HCT116 (cell line): Measurements from ENCODE around the gene TTC6. TPM values are rescaled to one million over a fixed set of nuclear protein-coding genes. Genes with fewer than 3 reads are reported as not detected.
A peak's percentile ranks its signal among the peaks of the same experiment; 100 is the strongest.

Experiments used
- ATAC-seq: fragments of 200-7000 bp; cut with Tn5 transposase; 2 replicates; pipeline ENCODE4 v1.9.1; 2020; ENCODE audit warnings: mild to moderate bottlenecking, moderate library complexity
- BruUV-seq: library from RNA; stranded (reverse); fragments of 400-500 nt; replicated peaks from 2 replicates; lab custom pipeline; 2021; lab: Mats Ljungman, UMichigan
- CTCF ChIA-PET: fragments of 300-600 bp; sonication (Branson Sonifier 250); formaldehyde crosslinking; loops from one replicate; lab custom pipeline; 2021; ENCODE audit warnings: antibody characterized with exemption; lab: Charles Lee
- POLR2A ChIA-PET: fragments of 300-600, 350-600 bp; sonication (Branson Sonifier 250); formaldehyde crosslinking; loops from one replicate; lab custom pipeline; 2021; ENCODE audit warnings: antibody characterized with exemption; lab: Charles Lee
- RAD21 ChIA-PET, 2 experiments: fragments of 300-600 bp; sonication (Branson Sonifier 250); formaldehyde crosslinking; loops; one replicate each; lab custom pipeline; 2023; ENCODE audit warnings: low total read pairs in 2 of 2; ENCODE audit not compliant: uncharacterized antibody in 2 of 2, unreplicated experiment in 2 of 2, low non-redundant PET in 1 of 2; lab: Charles Lee
- DNase-seq: peaks from one replicate; pipeline ENCODE4 v3.0.0-alpha.2; 2010; ENCODE audit warnings: low read depth, low spot score
- H2AFZ ChIP-seq: fragments of 200-600 bp; shearing (Covaris generic), sonication (generic); 2 replicates; pipeline ENCODE4 v1.6.1; 2017; ENCODE audit warnings: low read depth, mixed run types, mixed read lengths, antibody characterized with exemption, low read length; ENCODE audit not compliant: poor library complexity, severe bottlenecking
- H3K27ac ChIP-seq: 2 replicates; pipeline ENCODE4 v1.5.1; 2012; ENCODE audit warnings: low read depth, low read length
- H3K27me3 ChIP-seq: fragments of 200-600 bp; sonication (generic); 2 replicates; pipeline ENCODE4 v1.6.1; 2016; ENCODE audit warnings: mixed run types, low read length, mixed read lengths; ENCODE audit not compliant: insufficient read depth
- H3K36me3 ChIP-seq, 2 experiments: fragments of 200-500 bp in 1 of 2; fragments of 200-600 bp in 1 of 2; sonication (Bioruptor generic) in 1 of 2; sonication (generic) in 1 of 2; 2 replicates each; pipeline versions ENCODE4 v1.5.1 to v1.6.1; 2014 to 2016; ENCODE audit warnings: low read length in 2 of 2, inconsistent platforms in 1 of 2, mixed read lengths in 1 of 2, mixed run types in 1 of 2; ENCODE audit not compliant: insufficient read depth in 2 of 2, control insufficient read depth in 1 of 2
- H3K4me1 ChIP-seq, 2 experiments: fragments of 200-600 bp in 1 of 2; sonication (generic) in 1 of 2; 2 replicates each; pipeline versions ENCODE4 v1.5.1 to v1.6.1; 2012 to 2017; ENCODE audit warnings: low read length in 2 of 2, inconsistent platforms in 1 of 2, mild to moderate bottlenecking in 1 of 2, mixed read lengths in 1 of 2, mixed run types in 1 of 2, moderate library complexity in 1 of 2; ENCODE audit not compliant: insufficient read depth in 2 of 2, control insufficient read depth in 1 of 2
- H3K4me2 ChIP-seq: fragments of 200-600 bp; sonication (generic); 2 replicates; pipeline ENCODE4 v1.6.1; 2017; ENCODE audit warnings: mixed run types, low read length, mixed read lengths
- H3K4me3 ChIP-seq, 2 experiments: fragments of 200-600 bp in 1 of 2; sonication (generic) in 1 of 2; replicated peaks in 1 of 2; 2 replicates each; pipeline ENCODE4 v1.5.1; 2011 to 2016; ENCODE audit warnings: low read length in 2 of 2, control low read depth in 1 of 2, low read depth in 1 of 2, mild to moderate bottlenecking in 1 of 2, mixed read lengths in 1 of 2, mixed run types in 1 of 2
- H3K79me2 ChIP-seq: fragments of 200-600 bp; sonication (generic); 2 replicates; pipeline ENCODE4 v1.6.1; 2017; ENCODE audit warnings: mild to moderate bottlenecking, mixed run types, low read length, moderate library complexity, mixed read lengths; ENCODE audit not compliant: insufficient read depth
- H3K9ac ChIP-seq: fragments of 200-600 bp; sonication (generic); 2 replicates; pipeline ENCODE4 v1.6.1; 2016; ENCODE audit warnings: low read length, mixed read lengths
- H3K9me2 ChIP-seq: fragments of 200-600 bp; sonication (generic), shearing (Covaris generic); 2 replicates; pipeline ENCODE4 v1.6.1; 2017; ENCODE audit warnings: mixed run types, mild to moderate bottlenecking, moderate library complexity; ENCODE audit not compliant: insufficient read depth
- H3K9me3 ChIP-seq, 2 experiments: fragments of 200-500 bp in 1 of 2; fragments of 200-600 bp in 1 of 2; sonication (Bioruptor generic) in 1 of 2; sonication (generic) in 1 of 2; 2 replicates each; pipeline ENCODE4 v1.6.1; 2014 to 2017; ENCODE audit warnings: low read length in 2 of 2, mixed read lengths in 2 of 2, inconsistent platforms in 1 of 2, low read depth in 1 of 2, mild to moderate bottlenecking in 1 of 2, mixed run types in 1 of 2, moderate library complexity in 1 of 2; ENCODE audit not compliant: control insufficient read depth in 1 of 2, insufficient read depth in 1 of 2
- H4K20me1 ChIP-seq: fragments of 200-600 bp; sonication (generic), shearing (Covaris generic); 2 replicates; pipeline ENCODE4 v1.6.1; 2017; ENCODE audit warnings: mixed run types, mild to moderate bottlenecking, moderate library complexity; ENCODE audit not compliant: insufficient read depth
- intact Hi-C: fragments of 100-400 bp; cut with micrococcal nuclease; formaldehyde crosslinking; loops from 2 replicates; pipeline ENCODE4 v1.10.0; 2022
- total RNA-seq: library from RNA; stranded (reverse); gene quantifications from one replicate; pipeline ENCODE4 v1.2.1, GENCODE V29; 2021; ENCODE audit not compliant: unreplicated experiment
- TF ChIP-seq, protein P1 (sequence below), 3 experiments: fragments of 200-600 bp in 1 of 3; sonication (generic) in 1 of 3; IDR thresholded peaks in 2 of 3; conservative IDR thresholded peaks in 1 of 3; 2 replicates each; pipeline ENCODE4 v1.5.1; 2012 to 2017; ENCODE audit warnings: low read depth in 2 of 3, low read length in 2 of 3, antibody characterized with exemption in 1 of 3, borderline replicate concordance in 1 of 3, control low read depth in 1 of 3, mild to moderate bottlenecking in 1 of 3, mixed read lengths in 1 of 3, mixed run types in 1 of 3, moderate library complexity in 1 of 3; ENCODE audit not compliant: insufficient read depth in 1 of 3
- TF ChIP-seq, protein P2 (sequence below): IDR thresholded peaks from 2 replicates; pipeline ENCODE4 v1.6.1; 2011; ENCODE audit warnings: mild to moderate bottlenecking, low read length, moderate library complexity; ENCODE audit not compliant: insufficient replicate concordance; ENCODE audit errors: extremely low read depth

TTC6 gene
- total RNA-seq, 1 experiment from 2014 or later: 0.10 TPM

DNA sequence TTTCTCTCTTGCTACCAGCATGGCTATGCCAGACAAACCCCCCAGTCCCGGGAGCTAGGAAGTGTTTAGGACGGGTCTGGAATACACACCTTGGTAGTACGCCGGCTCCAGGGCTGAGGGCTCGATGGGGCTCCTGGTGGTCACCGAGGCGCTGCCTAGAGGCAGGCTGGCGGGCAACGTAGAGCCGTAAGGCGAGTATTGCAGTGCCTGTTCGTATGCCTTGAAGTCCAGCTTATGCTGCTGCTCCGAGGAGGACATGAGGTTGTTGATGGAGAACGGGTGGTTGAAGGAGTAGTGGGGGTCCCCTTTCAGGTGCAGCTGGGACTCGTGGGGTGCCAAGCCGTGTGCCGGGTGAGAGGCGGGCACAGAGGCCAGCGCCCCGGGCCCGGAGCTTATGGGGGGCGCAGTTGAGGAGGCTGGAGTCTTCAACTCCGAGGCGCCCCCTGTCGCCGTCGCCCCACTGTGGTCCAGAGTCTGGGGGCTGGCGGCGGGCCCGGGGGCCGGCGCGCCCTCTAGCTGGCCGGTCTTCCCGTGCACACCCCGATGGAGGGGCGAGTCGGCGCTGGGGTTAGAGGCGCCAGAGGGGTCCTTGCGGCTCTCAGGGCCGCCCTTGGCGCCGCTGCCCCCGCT, 4.0 kb upstream of the TTC6 start:
- Histone ChIP-seq H3K27ac (no peak overlapping the region), H3K4me3 (no peak overlapping the region), H3K9me2 (no peaks in the 10 kb centered on the region), H3K36me3 (no peaks in the 10 kb centered on the region), H3K4me1 (peaks cover 4 to 18% of the 10 kb centered on the region in 2 experiments), H4K20me1 (no peaks in the 10 kb centered on the region), H3K27me3 (no peaks in the 10 kb centered on the region), H3K79me2 (no peaks in the 10 kb centered on the region), H3K9me3 (no peaks in the 10 kb centered on the region), H3K4me2 (0 out of 2 replicates have a peak overlapping the region, but pooled peaks have one; percentile 12), H2AFZ (no peak overlapping the region), H3K9ac (no peak overlapping the region)
- POLR2A ChIA-PET: no interaction called here
- CTCF ChIA-PET: no interaction called here
- BruUV-seq: no TSS peak
- intact Hi-C loops: no loop called here
- DNase-seq (no peak), ATAC-seq (no peak)
- RAD21 ChIA-PET: no interaction called here
- TF ChIP-seq, protein P1, sequence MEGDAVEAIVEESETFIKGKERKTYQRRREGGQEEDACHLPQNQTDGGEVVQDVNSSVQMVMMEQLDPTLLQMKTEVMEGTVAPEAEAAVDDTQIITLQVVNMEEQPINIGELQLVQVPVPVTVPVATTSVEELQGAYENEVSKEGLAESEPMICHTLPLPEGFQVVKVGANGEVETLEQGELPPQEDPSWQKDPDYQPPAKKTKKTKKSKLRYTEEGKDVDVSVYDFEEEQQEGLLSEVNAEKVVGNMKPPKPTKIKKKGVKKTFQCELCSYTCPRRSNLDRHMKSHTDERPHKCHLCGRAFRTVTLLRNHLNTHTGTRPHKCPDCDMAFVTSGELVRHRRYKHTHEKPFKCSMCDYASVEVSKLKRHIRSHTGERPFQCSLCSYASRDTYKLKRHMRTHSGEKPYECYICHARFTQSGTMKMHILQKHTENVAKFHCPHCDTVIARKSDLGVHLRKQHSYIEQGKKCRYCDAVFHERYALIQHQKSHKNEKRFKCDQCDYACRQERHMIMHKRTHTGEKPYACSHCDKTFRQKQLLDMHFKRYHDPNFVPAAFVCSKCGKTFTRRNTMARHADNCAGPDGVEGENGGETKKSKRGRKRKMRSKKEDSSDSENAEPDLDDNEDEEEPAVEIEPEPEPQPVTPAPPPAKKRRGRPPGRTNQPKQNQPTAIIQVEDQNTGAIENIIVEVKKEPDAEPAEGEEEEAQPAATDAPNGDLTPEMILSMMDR (IDR thresholded peaks at IDR 0.05 in 2 of 3, conservative IDR thresholded peaks at IDR 0.05 in 1 of 3; ENCODE audit: borderline replicate concordance in 1 of 3, insufficient read depth in 1 of 3, low read depth in 2 of 3, low read length in 2 of 3): 0 out of 6 replicates have a peak, but pooled peaks of 1 of the 3 experiments have one; percentile 8
- TF ChIP-seq, protein P2, sequence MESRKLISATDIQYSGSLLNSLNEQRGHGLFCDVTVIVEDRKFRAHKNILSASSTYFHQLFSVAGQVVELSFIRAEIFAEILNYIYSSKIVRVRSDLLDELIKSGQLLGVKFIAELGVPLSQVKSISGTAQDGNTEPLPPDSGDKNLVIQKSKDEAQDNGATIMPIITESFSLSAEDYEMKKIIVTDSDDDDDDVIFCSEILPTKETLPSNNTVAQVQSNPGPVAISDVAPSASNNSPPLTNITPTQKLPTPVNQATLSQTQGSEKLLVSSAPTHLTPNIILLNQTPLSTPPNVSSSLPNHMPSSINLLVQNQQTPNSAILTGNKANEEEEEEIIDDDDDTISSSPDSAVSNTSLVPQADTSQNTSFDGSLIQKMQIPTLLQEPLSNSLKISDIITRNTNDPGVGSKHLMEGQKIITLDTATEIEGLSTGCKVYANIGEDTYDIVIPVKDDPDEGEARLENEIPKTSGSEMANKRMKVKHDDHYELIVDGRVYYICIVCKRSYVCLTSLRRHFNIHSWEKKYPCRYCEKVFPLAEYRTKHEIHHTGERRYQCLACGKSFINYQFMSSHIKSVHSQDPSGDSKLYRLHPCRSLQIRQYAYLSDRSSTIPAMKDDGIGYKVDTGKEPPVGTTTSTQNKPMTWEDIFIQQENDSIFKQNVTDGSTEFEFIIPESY: no peak
